H1 (cell line): ENCODE results near the gene BOK. TPM values are rescaled to one million over a fixed set of nuclear protein-coding genes. Genes with fewer than 3 reads are reported as not detected.

Experiments used
- GABPA ChIP-seq: IDR thresholded peaks from 2 replicates; pipeline ENCODE4 v1.6.1; 2011; ENCODE audit warnings: mild to moderate bottlenecking, low read length, moderate library complexity, borderline replicate concordance; ENCODE audit not compliant: insufficient read depth
- ZNF274 ChIP-seq: IDR thresholded peaks from 2 replicates; pipeline ENCODE4 v1.7.0; 2012; ENCODE audit warnings: low read length, borderline replicate concordance; ENCODE audit errors: extremely low read depth
- polyA plus RNA-seq, 7 experiments: library from polyadenylated mRNA; depleted of rRNA in 3 of 7; stranded (reverse) in 5 of 7; unstranded in 2 of 7; fragments of >200 nt in 5 of 7; fragments of 200-250 nt in 2 of 7; gene quantifications; 1 replicate in 5 of 7; 2 replicates in 1 of 7; 4 replicates in 1 of 7; pipeline versions ENCODE4 v1.2.1 to v1.2.3, GENCODE V29; 2011 to 2013; ENCODE audit warnings: missing spikeins in 2 of 7, mixed read lengths in 2 of 7
- total RNA-seq: library from RNA; stranded (reverse); fragmentation: NEBNext Ultra II Directional; extraction: Animal tissue kit (Norgen Biotek cat#: 25700); gene quantifications from 2 replicates; pipeline ENCODE4 v1.2.1, GENCODE V29; 2021

The BOK gene
- total and polyA plus RNA-seq, 2 of the 8 experiments (the other 6 are each of a cell fraction or from before 2014, with no cell fraction given), result 33.7 to 37.6 TPM

DNA sequence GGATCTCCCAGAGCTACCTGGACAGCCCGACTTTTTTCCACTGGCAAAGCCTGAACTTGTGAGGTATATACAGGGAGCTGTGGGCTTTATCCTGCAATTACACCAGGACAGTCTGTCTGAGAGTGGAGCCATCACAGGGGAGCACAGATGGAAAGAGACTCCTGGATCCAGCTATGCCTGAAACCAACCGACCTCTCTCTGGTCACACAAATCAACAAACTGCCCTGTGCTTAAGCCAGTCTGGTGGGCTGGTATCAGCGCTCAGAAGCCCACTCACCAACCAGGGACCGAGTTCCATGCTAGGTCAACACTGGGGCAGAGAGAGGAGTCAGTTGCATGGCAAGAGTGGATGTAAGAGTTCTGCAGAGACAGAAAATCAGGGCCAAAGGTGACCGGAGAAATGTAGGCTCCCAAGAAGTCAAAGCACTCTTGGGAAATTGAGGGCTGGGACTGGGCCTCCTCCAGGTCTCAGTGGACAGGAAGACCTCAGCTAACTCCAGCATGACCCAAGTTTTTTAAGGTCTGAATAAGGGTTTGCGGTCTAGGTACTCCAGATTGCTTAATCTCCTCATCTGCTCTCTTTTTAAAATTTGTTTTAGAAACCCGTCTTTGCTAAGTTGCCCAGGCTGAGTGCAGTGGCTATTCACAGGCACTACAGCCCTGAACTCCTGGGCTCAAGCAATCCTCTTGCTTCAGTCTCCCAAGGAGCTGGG, 3.8 kb upstream of the BOK start (continued):
- TF ChIP-seq ZNF274 (no peak), GABPA (no peak)
- TF ChIP-seq, all 59 proteins: peak for 0
